HG03571 (cell line): ENCODE results near the gene FAM98C.
"Not testable (repeated sequence)": the region's sequence is repeated elsewhere in the genome, so short reads cannot be mapped to it uniquely, and the experiment has no call there.

Experiments used
- ATAC-seq: cut with Tn5 transposase; IDR thresholded peaks from one replicate; pipeline ENCODE4 v1.9.1; 2021; ENCODE audit not compliant: unreplicated experiment

Gene FAM98C

GRCh38 chr19:38425222-38425809, 22.4 kb downstream of the FAM98C start:
- no peak for ATAC-seq

DNA sequence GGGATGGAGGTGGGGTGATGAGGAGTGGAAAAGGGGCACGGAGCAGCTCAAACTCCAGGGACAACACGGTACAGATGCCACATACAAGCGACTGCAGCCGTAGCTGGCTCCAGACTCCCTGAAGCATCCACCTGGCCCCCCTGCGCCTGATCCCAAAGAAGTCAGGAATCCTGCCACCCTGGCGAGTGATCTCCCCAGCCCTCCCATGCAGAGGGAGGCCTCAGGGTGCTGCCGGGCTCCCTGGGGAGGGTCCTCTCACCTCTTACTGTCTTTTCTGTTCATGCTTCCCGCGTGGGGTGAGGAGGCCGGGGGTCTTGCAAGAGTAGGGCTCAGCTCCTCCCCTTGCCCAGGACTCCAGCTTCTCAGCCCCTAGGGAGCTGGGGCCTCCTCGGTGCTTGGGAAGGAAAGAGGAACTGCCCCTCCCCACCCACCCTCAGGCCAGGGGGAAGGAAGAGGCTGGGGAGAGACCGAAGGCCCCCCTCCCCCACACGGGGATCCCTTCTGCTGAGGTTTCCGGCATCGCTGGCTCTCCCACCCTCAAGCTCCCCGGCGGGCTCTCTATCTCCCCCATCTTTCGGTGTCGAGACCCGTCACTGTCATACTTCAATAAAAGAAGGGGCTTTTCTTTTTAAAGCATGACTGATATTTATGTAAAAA, 23.0 kb downstream of the FAM98C start, which contains the start of gene RASGRP4:
TSS of gene RASGRP4 (minus strand) at position 410 of the 657 bp plus-strand sequence. CDS start at position 282, 128 bp downstream.
- no peak for ATAC-seq

- not testable (repeated sequence) for ATAC-seq
Observed at GRCh38 chr19:38427035-38427677, 24.3 kb downstream of the FAM98C start.

DNA sequence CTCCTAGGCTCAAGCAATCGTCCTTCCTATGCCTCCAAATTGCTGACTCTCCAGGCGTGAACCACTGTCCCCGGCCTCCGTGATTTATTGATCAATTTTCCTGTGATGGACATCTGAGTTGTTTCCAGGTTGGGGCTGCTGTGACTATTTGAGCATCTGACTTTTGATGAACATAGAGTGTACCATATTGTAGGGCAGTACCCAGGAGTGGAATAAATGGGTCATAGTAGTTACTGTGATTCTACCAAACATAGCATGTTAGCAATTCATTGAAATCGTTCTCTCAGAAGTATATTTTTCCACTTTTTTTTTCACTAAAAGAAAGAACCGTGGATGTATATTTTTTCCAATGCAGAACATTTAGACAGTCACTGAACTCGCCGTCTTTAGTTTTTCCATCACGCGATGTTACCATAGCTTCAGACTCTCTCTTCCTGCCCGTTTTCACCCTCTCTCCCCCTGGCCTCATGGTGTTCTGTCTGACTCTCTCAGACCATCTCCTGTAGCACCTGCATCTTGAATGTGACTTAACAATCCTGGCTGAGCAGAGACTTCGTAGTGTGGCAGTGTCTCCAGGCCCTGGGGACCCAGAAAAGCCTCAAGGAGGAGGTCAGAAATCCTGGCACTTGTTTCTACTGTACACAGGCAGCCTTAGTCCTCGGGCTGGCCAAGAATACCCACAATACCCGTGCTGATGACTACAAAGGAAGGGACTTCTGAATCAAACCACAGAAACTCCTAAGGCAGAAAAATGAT, 26.3 kb downstream of the FAM98C start:
- ATAC-seq = no peak

DNA sequence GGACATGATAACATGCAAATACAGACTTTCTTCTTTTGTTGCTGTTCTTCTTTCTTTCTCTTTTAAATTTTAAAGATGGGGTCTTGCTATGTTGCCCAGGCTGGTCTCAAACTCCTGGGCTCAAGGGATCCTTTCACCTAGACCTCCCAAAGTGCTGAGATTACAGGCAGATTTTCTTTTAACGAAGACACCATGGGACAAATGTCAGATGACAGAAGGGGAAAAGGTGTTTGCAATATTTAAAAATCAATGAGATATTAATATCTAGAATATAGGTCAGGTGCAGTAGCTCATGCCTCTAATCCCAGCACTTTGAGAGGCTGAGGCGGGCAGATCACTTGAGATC, 26.9 kb downstream of the FAM98C start:
- ATAC-seq = no peak

DNA sequence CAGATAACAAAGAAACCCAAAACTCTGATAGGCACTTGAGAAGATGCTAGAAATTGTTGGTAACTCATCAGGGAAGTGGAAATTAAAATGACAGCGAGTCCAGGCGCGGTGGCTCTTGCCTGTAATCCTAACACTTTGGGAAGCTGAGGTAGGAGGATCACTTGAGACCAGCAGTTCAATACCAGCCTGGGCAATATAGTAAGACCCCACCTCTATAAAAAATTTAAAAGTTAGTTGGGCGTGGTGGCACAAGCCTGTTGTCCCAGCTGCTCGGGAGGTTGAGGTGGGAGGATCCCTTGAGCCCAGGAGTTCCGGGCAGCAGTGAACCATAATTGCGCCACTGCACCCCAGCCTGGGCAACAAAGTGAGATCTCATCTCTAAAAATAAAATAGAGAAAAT, 28.0 kb downstream of the FAM98C start:
- no peak for ATAC-seq

GRCh38 chr19:38433268-38433733, 30.4 kb downstream of the FAM98C start, which contains the start of gene RYR1:
Gene RYR1 (plus strand): TSS chr19:38433691. CDS start chr19:38433830, 139 bp downstream.
- no peak for ATAC-seq

GRCh38 chr19:38434549-38435051, 31.7 kb downstream of the FAM98C start:
- ATAC-seq = no peak

DNA sequence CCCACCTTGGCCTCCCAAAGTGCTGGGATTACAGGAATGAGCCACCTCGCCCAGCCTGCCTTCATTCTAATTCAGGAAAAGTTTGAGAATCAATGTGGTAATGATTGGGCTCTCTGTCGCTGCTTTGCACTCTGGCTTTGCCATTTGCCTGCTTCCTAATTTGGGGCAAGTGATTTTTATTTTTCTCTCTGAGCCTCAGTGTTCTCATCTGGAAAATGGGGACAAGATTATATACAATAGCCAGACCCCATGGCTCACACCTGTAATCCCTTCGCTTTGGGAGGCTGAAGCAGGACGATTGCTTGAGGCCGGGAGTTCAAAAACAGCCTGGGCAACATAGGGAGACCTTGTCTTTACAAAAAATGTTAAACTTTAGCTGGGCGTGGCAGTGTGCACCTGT, 34.4 kb downstream of the FAM98C start:
- no peak for ATAC-seq

DNA sequence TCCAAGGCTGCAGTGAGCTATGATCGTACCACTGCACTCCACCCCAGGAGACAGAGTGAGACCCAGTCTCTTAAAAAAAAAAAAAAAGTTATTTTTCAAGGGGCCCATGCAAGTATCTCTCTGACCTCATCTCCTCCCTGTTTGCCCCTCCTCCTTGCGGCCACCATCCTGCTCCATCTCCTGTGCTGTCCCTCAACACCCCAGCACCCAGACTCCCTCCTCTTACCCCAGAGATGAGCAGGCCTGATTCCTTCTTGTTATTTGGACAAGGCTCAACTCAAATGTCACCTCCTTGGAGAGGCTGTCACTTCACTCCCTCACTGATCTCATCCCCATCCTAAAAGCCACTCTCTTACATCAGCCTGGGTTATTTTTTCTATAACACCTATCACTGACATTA, 35.0 kb downstream of the FAM98C start:
- no peak for ATAC-seq

GRCh38 chr19:38440592-38440991, 37.7 kb downstream of the FAM98C start:
- no peak for ATAC-seq

GRCh38 chr19:38441657-38442348, 38.9 kb downstream of the FAM98C start:
- no peak for ATAC-seq

DNA sequence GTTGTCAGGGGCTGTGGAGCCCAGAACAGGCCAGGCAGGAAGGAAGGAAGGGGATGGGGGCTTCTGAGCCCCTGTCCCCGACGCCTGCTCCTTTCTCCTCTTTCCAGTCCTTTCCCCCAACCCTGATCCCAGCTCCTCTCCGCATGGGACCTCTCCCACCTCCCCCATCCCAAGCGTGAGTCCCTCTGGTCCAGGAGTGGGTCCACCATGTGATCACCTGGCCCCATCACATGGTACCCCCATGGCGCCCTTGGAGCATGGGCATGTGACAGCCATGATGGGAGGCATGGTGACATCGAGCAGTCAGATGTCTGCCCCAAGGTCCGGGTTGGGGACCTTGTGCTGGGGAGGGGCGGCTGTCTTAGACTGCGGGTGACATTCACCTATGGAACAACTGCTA, 39.8 kb downstream of the FAM98C start:
- no peak for ATAC-seq

- ATAC-seq = no peak
Observed at GRCh38 chr19:38443458-38443999, 40.6 kb downstream of the FAM98C start.

DNA sequence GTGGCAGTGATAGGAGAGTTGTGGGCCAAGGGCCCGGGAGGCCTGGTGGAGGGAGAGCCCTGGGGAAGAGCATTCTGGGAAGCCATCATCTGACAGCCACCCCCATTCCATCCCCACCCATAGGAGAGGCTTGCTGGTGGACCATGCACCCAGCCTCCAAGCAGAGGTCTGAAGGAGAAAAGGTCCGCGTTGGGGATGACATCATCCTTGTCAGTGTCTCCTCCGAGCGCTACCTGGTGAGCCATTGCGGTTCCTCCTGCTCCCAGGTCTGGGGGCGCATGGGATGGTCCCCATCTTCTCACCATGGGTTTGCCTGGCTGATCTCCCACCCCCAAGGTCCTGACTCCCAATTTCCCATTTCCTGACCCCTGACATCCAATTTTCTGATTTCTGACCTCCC, 41.1 kb downstream of the FAM98C start:
- no peak for ATAC-seq

- ATAC-seq = no peak
Observed at GRCh38 chr19:38445362-38445761, 42.5 kb downstream of the FAM98C start.

DNA sequence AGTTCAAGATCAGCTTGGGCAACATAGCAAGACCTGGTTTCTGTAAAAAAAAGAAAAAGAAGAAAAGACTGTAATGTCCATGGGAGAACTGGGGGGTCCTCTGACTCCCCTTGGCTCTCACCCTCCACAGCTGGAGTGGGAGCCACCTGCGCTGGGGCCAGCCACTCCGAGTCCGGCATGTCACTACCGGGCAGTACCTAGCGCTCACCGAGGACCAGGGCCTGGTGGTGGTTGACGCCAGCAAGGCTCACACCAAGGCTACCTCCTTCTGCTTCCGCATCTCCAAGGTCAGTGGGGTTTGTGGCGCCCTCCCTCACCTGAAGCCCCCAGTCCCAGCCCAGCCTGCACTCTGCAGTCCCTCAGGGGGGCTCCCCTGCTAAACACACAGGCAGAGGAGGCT, 45.3 kb downstream of the FAM98C start:
- ATAC-seq = no peak

GRCh38 chr19:38449518-38449917, 46.6 kb downstream of the FAM98C start:
- ATAC-seq = no peak

DNA sequence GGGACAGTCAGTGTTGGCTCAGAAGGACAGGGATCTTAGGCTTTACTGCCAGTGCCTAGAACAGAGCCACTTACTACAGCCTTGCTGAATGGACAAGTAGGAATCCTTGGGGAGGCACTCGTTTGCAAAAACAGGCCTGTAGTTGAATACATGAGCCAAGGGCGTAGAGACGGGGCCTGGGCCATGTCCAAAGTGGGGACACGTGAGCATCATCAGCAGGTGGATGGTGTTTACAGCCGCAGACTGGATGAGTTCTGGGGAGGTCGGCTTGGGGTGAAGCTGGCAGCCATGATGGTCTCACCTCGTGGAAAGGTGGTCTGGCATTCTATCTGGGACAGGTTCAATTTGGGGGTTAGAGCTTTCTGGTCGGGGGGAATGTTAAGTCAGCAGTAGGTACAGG, 48.1 kb downstream of the FAM98C start:
- ATAC-seq = no peak

DNA sequence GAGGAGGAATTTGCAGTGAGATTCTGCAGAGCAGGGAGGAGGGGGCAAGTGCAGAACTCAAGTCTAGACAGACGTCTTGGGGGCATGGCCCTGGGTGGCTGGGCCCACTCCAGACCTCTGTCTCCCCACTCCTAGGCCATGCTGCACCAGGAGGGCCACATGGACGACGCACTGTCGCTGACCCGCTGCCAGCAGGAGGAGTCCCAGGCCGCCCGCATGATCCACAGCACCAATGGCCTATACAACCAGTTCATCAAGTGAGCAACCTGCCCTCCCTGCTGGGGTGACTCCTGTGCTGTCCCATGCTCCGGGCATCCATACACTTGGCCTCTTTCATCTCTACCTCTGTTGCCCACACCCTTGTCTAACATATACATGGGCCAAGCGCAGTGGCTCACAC, 48.7 kb downstream of the FAM98C start:
- ATAC-seq = no peak
